GM18907 (cell line): Measurements from ENCODE around the gene SLC6A1.

Experiments used
- ATAC-seq: cut with Tn5 transposase; IDR thresholded peaks from one replicate; pipeline ENCODE4 v1.9.1; 2021; ENCODE audit warnings: mild to moderate bottlenecking, moderate library complexity; ENCODE audit not compliant: unreplicated experiment

The SLC6A1 gene

GRCh38 chr3:10992017-10992942, at the start of gene SLC6A1:
Gene SLC6A1 (plus strand): TSS chr3:10992748. CDS start chr3:11017212, 24,464 bp downstream.
- no peak for ATAC-seq

- no peak for ATAC-seq
These were observed 47.7 kb upstream of the SLC6A1 start for GRCh38 chr3:10944866-10945265.

GRCh38 chr3:10945683-10946287, 46.8 kb upstream of the SLC6A1 start:
- no peak for ATAC-seq

- ATAC-seq = no peak
These were observed 46.0 kb upstream of the SLC6A1 start for GRCh38 chr3:10946526-10946925.

GRCh38 chr3:10948326-10948725, 44.2 kb upstream of the SLC6A1 start:
- no peak for ATAC-seq

- ATAC-seq = no peak
These were observed 43.4 kb upstream of the SLC6A1 start for GRCh38 chr3:10949197-10949596.

- no peak for ATAC-seq
These were observed 41.9 kb upstream of the SLC6A1 start for GRCh38 chr3:10950476-10951294.

GRCh38 chr3:10951295-10951926, 41.1 kb upstream of the SLC6A1 start:
- no peak for ATAC-seq

GRCh38 chr3:10952525-10952924, 40.0 kb upstream of the SLC6A1 start:
- ATAC-seq = no peak

GRCh38 chr3:10954740-10955139, 37.8 kb upstream of the SLC6A1 start:
- no peak for ATAC-seq

- ATAC-seq = no peak
These were observed 36.7 kb upstream of the SLC6A1 start for GRCh38 chr3:10955711-10956453.

- no peak for ATAC-seq
These were observed 36.0 kb upstream of the SLC6A1 start for GRCh38 chr3:10956531-10956930.

GRCh38 chr3:10956986-10957385, 35.6 kb upstream of the SLC6A1 start:
- ATAC-seq = no peak

- ATAC-seq = no peak
These were observed 34.4 kb upstream of the SLC6A1 start for GRCh38 chr3:10957976-10958749.

- ATAC-seq = no peak
These were observed 32.3 kb upstream of the SLC6A1 start for GRCh38 chr3:10960255-10960654.

- no peak for ATAC-seq
These were observed 30.6 kb upstream of the SLC6A1 start for GRCh38 chr3:10961921-10962320.

GRCh38 chr3:10962481-10963036, 30.0 kb upstream of the SLC6A1 start:
- ATAC-seq = no peak

GRCh38 chr3:10964537-10965167, 27.9 kb upstream of the SLC6A1 start:
- ATAC-seq = no peak

GRCh38 chr3:10968401-10968800, 24.1 kb upstream of the SLC6A1 start:
- ATAC-seq = no peak
